Keratinocyte (primary cell): ENCODE measurements around the gene GNLY. TPM values are rescaled to one million over a fixed set of nuclear protein-coding genes. Genes with fewer than 3 reads are reported as not detected.

Experiments used
- DNase-seq: peaks from one replicate; pipeline ENCODE4 v3.0.0-alpha.2; 2011; ENCODE audit warnings: low read depth, missing footprints, low spot score
- FAIRE-seq: peaks from 2 replicates; lab custom pipeline; 2011; peaks lifted over from hg19 to GRCh38; lab: Jason Lieb, UNC
- H2AFZ ChIP-seq: 2 replicates; pipeline ENCODE4 v1.6.0; 2012; ENCODE audit warnings: low read length, control low read depth, inconsistent platforms; ENCODE audit not compliant: control insufficient read depth
- H3K27ac ChIP-seq: 2 replicates; pipeline ENCODE4 v1.5.1; 2011; ENCODE audit warnings: low read length; ENCODE audit not compliant: control insufficient read depth, insufficient read depth
- H3K27me3 ChIP-seq: 3 replicates; pipeline ENCODE4 v1.6.0; 2011; ENCODE audit warnings: low read length; ENCODE audit not compliant: control insufficient read depth, insufficient read depth; ENCODE audit errors: extremely low read depth
- H3K36me3 ChIP-seq, 2 experiments: 2 replicates in 1 of 2; 3 replicates in 1 of 2; pipeline ENCODE4 v1.5.1; 2011; ENCODE audit warnings: low read length in 2 of 2, mild to moderate bottlenecking in 1 of 2; ENCODE audit not compliant: control insufficient read depth in 2 of 2, insufficient read depth in 2 of 2; ENCODE audit errors: extremely low read depth in 1 of 2
- H3K4me1 ChIP-seq: 3 replicates; pipeline ENCODE4 v1.5.1; 2011; ENCODE audit warnings: low read length; ENCODE audit not compliant: control insufficient read depth, insufficient read depth; ENCODE audit errors: extremely low read depth
- H3K4me2 ChIP-seq: 3 replicates; pipeline ENCODE4 v1.6.0; 2011; ENCODE audit warnings: low read depth, low read length; ENCODE audit not compliant: control insufficient read depth, insufficient read depth; ENCODE audit errors: extremely low read depth
- H3K4me3 ChIP-seq, 3 experiments: fragments of 200-600 bp in 1 of 3; sonication (generic) in 1 of 3; 2 replicates in 2 of 3; 3 replicates in 1 of 3; pipeline ENCODE4 v1.5.1; 2011 to 2016; ENCODE audit warnings: low read length in 3 of 3, mild to moderate bottlenecking in 3 of 3, control low read depth in 2 of 3, inconsistent platforms in 1 of 3, low read depth in 1 of 3, mixed read lengths in 1 of 3, mixed run types in 1 of 3, moderate library complexity in 1 of 3; ENCODE audit not compliant: control insufficient read depth in 2 of 3, insufficient read depth in 2 of 3; ENCODE audit errors: extremely low read depth in 1 of 3
- H3K79me2 ChIP-seq: 2 replicates; pipeline ENCODE4 v1.6.0; 2012; ENCODE audit warnings: low read length; ENCODE audit not compliant: control insufficient read depth, insufficient read depth
- H3K9ac ChIP-seq: 3 replicates; pipeline ENCODE4 v1.6.0; 2011; ENCODE audit warnings: low read length; ENCODE audit not compliant: control insufficient read depth, insufficient read depth; ENCODE audit errors: extremely low read depth
- H3K9me1 ChIP-seq: 3 replicates; pipeline ENCODE4 v1.6.0; 2011; ENCODE audit warnings: low read length; ENCODE audit not compliant: control insufficient read depth, insufficient read depth; ENCODE audit errors: extremely low read depth
- H3K9me3 ChIP-seq: 2 replicates; pipeline ENCODE4 v1.5.1; 2012; ENCODE audit warnings: low read depth, low read length; ENCODE audit not compliant: control insufficient read depth
- H4K20me1 ChIP-seq: 3 replicates; pipeline ENCODE4 v1.6.0; 2011; ENCODE audit warnings: low read length; ENCODE audit not compliant: control insufficient read depth, insufficient read depth; ENCODE audit errors: extremely low read depth
- CTCF ChIP-seq, 3 experiments: IDR thresholded peaks in 1 of 3; conservative IDR thresholded peaks in 1 of 3; optimal IDR thresholded peaks in 1 of 3; 2 replicates in 2 of 3; 3 replicates in 1 of 3; pipeline versions ENCODE3 to v1.5.1; 2011; ENCODE audit warnings: low read length in 3 of 3, mild to moderate bottlenecking in 3 of 3, moderate library complexity in 2 of 3, control low read depth in 1 of 3, inconsistent platforms in 1 of 3; ENCODE audit not compliant: insufficient read depth in 2 of 3; ENCODE audit errors: extremely low read depth in 1 of 3
- EZH2 ChIP-seq: IDR thresholded peaks from one replicate; pipeline ENCODE4 v1.6.1; 2012; ENCODE audit warnings: inconsistent platforms, mild to moderate bottlenecking, low read length, moderate library complexity
- dilution Hi-C: fragments of 300-500 bp; cut with MboI; formaldehyde crosslinking; loops from one replicate; pipeline ENCODE4 v1.7.0; 2020; ENCODE audit warnings: low sequenced_read_pairs; ENCODE audit not compliant: extremely low pct_ligation_motif_present
- polyA plus RNA-seq, 5 experiments: library from polyadenylated mRNA; depleted of rRNA in 3 of 5; stranded (reverse) in 3 of 5; stranded (forward) in 1 of 5; unstranded in 1 of 5; fragments of >200 nt; gene quantifications; 1 replicate in 1 of 5; 2 replicates in 3 of 5; 3 replicates in 1 of 5; pipeline versions ENCODE4 v1.2.1 to v1.2.3, GENCODE V29; 2011 to 2012; ENCODE audit warnings: missing spikeins in 2 of 5, low read depth in 1 of 5, low replicate concordance in 1 of 5

GNLY gene
- polyA plus RNA-seq, 1 donor (not counting 4 experiments of a cell fraction or from before 2014, with no cell fraction given), result not detected

DNA sequence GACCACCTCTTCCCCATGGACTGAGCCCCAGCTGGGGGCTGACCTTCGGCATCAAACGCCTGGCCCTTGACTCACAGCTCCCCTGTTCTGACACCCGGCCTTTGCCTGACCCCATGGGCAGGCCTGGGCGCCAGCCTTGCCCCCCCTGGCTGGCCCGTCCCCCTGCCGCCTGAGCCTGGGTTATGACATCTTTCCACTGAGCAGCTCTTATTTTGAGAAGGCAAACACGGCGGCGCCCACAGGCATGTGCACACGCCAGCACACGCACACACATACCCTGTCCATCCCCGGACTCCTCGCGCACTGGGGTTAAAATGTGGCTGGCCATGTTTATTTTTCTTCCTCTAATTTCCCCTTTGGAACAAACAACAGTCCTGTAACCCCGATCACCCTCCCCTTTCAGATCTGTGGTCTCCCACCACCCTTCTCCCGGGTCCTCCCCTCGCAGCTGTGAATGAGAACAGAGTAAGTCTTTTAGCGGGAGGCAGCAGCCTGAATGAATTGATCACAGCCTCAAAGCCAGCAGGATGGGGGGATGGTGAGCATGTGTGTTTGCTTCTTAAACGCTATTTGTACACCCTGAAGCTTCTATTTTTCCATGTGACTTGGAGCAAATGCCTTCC, 47.8 kb downstream of the GNLY start:
- peaks cover 16% of the 10 kb centered on the region for H3K4me1 ChIP-seq
- H3K9ac ChIP-seq, result peak overlapping the region; percentile 58
- no peak for TF ChIP-seq EZH2
- TF ChIP-seq CTCF (optimal IDR thresholded peaks at IDR 0.05 in 1 of 3, IDR thresholded peaks at IDR 0.05 in 1 of 3, conservative IDR thresholded peaks at IDR 0.05 in 1 of 3; ENCODE audit: extremely low read depth in 1 of 3, insufficient read depth in 2 of 3, low read length in 3 of 3), result no peak
- H3K9me1 ChIP-seq, result no peaks in the 10 kb centered on the region
- no peaks in the 10 kb centered on the region for H3K79me2 ChIP-seq
- no peaks in the 10 kb centered on the region for H4K20me1 ChIP-seq
- H3K27ac ChIP-seq, result peak overlapping the region; percentile 40
- peaks cover 54% of the 10 kb centered on the region for H3K27me3 ChIP-seq
- H3K4me2 ChIP-seq, result peak overlapping the region; percentile 61
- peak overlapping the region; percentile 80 for H2AFZ ChIP-seq
- peak overlapping the region in 2 of 3 experiments; percentile 20 to 41 for H3K4me3 ChIP-seq
- FAIRE-seq (no peak), DNase-seq (no peak)
- H3K9me3 ChIP-seq, result no peaks in the 10 kb centered on the region
- dilution Hi-C loops, result no loop called here
- no peaks in the 10 kb centered on the region for H3K36me3 ChIP-seq

- Histone ChIP-seq H3K9ac (no peak overlapping the region), H3K27ac (no peak overlapping the region), H3K4me2 (no peak overlapping the region), H3K9me3 (no peaks in the 10 kb centered on the region), H3K4me1 (peaks cover 15% of the 10 kb centered on the region), H4K20me1 (no peaks in the 10 kb centered on the region), H2AFZ (no peak overlapping the region), H3K27me3 (peaks cover 57% of the 10 kb centered on the region), H3K4me3 (no peak overlapping the region), H3K79me2 (no peaks in the 10 kb centered on the region), H3K36me3 (no peaks in the 10 kb centered on the region), H3K9me1 (no peaks in the 10 kb centered on the region)
- FAIRE-seq (no peak), DNase-seq (no peak)
- TF ChIP-seq EZH2, result no peak
- TF ChIP-seq CTCF (optimal IDR thresholded peaks at IDR 0.05 in 1 of 3, IDR thresholded peaks at IDR 0.05 in 1 of 3, conservative IDR thresholded peaks at IDR 0.05 in 1 of 3; ENCODE audit: extremely low read depth in 1 of 3, insufficient read depth in 2 of 3, low read length in 3 of 3), result no peak
- dilution Hi-C loops, result no loop called here
Measured at GRCh38 chr2:85743304-85743978, 49.3 kb downstream of the GNLY start.
